GM18861 (cell line): ENCODE measurements around the gene RNASEH2A.
A peak's percentile ranks its signal among the peaks of the same experiment; 100 is the strongest.
"Not testable (repeated sequence)": the region's sequence is repeated elsewhere in the genome, so short reads cannot be mapped to it uniquely, and the experiment has no call there.

Experiments used
- ATAC-seq: cut with Tn5 transposase; IDR thresholded peaks from one replicate; pipeline ENCODE4 v1.9.1; 2021; ENCODE audit not compliant: unreplicated experiment

Gene RNASEH2A

DNA sequence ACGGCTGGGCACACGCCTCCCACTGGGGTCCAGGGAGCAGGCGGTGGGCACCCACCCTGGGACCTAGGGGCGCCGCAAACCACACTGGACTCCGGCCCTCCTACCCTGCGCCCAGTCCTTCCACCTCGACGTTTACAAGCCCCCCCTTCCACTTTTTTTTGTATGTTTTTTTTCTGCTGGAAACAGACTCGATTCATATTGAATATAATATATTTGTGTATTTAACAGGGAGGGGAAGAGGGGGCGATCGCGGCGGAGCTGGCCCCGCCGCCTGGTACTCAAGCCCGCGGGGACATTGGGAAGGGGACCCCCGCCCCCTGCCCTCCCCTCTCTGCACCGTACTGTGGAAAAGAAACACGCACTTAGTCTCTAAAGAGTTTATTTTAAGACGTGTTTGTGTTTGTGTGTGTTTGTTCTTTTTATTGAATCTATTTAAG lies 13.5 kb upstream of the RNASEH2A start:
- ATAC-seq, result no peak

DNA sequence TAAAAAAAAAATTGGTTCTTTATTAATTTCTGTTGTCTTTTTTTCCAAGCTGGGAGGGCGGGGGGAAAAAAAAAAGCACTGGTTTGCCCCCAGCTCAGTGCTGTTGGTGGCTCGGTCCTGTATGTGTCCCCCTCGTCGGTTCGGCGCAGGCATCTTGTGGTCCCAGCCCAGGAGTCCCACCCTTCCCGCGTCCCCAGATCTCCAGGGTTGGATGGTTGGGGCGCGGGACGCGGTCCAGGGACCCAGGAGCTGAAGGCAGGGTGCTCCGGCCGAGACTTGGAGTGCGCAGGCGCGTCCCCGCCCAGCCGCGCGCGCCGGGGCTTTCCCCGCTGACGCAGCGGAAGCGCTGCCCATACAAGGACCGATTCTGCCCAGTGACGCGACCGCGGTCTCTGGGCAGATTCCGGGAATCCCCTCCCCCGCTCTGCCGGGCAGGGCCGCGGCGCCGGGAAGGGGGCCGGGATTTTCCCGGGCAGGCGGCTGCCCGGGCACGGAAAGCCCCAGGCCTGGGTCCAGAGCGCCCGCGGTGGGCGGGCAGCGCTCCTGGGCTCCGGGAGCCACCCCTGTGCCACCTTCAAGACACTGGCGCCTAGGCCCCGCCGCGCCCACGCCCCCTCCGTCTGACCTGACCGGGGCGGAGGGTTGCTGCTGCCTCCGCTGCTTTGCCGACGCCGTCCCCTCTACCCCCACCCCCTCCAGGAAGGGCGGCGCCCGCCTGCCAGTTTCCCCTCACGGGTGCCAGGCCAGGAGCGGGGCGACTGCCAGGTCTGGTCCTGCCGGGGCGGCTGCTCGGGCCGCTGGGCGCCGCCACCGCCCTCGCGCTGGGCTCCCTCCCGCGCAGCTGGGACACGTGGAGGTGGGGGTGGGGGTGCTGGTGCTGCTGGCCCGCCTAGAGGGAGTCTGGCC lies 12.8 kb upstream of the RNASEH2A start:
- ATAC-seq, result peak; percentile 18

DNA sequence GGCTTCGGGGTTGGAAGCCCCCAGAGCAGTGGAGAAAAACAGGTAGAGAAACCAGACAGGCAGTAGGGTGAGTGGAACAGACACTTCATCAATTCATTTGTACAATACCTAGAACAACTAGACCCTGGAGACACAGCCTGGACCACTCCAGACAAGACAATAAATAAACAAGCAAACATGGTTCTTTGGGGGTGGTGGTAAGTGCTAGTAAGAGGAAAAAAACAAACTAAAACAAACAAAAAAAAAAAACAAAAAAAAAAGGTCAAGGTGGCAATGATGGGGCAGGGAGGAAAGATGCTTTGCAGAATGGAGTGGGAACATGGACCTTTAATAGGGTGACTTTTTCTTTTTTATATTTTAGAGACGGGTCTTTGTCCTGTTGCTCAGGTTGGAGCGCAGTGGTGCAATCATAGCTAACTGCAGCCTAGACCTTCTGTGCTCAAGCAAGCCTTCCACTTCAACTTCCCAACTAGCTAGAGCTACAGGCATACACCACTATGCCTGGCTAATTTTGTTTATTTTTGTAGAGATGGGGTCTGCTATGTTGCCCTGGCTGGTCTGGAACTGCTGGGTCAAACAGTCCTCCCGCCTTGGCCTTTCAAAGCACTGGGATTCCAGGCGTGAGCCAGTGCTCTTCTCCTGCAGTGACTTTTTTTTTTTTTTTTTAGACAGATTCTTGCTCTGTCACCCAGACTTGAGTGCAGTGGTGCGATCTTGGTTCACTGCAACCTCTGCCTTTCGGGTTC lies 12.0 kb upstream of the RNASEH2A start:
- ATAC-seq, result no peak

DNA sequence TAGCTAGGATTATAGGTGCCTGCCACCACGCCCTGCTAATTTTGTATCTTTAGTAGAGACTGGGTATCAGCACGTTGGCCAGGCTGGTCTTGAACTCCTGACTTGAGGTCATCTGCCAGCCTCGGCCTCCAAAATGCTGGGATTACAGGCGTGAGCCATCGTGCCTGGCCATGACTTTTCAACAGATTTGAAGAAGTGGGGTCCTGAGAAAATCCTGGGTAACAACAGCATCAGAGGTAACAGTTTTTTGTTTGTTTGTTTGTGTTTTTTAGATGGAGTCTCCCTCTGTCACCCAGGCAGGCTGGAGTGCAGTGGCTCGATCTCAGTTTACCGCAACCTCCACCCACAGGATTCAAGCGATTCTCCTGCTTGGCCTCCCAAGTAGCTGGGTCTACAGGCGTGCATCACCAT lies 11.4 kb upstream of the RNASEH2A start:
- no peak for ATAC-seq

DNA sequence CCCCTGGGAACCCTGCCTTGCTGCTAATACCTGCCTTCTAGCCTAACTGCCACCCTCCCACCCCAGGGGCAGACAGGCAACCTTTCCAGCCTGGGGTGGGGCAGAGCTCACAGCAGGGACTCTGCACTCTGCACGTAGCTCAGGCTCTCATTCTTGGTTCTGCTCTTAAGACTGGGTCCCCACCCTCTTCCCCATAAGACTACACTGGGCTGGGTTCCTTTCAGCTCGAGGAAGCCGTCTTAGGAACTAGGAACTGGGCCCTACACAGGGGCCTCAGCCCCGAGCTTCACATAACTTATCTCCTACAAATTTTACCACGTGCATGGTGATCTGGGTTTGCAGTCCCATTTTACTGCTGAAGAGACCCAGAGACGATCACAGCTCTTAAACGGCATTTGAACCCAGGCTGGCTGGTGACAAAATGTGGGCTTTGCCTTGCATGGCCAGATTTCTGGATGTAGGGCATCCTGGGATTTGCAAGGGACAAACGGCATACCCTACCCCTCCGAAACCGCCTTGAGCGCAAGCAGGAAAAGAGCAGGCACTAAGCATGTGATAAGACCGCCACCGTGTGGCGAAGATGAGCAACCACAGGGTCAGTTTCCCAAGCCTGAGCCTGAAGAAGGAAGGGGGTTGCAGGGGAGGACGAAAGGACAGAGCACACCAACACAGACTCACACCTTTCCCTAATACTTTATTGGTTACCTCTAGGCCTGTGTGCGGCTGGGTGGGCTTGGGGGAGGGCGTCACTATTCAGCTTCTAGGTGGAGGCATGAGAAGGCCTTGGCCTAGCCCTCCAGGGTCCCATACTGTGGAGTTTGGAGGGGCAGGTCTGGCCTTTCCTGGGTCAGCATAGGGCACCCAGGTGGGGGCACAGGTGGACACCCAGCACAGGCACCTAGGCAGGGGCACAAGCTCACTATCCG lies 10.0 kb upstream of the RNASEH2A start:
- ATAC-seq, result no peak

DNA sequence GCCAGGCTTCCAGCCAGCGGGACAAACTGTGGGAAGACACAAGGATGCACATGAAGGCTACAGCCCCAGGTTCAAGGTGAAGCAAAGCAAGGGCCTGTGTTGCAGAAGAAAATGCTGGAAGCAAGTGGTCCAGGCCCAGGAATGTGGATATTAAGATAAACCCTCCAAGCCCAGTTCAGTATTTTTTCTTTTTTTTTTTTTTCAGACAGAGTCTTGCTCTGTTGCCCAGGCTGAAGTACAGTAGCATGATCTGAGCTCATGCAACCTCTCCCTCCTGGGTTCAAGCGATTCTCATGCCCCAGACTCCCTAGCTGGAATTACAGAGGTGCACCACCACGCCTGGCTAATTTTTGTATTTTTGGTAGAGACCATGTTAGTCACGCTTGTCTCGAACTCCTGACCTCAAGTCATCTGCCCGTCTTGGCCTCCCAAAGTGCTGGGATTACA lies 9.2 kb upstream of the RNASEH2A start:
- no peak for ATAC-seq

DNA sequence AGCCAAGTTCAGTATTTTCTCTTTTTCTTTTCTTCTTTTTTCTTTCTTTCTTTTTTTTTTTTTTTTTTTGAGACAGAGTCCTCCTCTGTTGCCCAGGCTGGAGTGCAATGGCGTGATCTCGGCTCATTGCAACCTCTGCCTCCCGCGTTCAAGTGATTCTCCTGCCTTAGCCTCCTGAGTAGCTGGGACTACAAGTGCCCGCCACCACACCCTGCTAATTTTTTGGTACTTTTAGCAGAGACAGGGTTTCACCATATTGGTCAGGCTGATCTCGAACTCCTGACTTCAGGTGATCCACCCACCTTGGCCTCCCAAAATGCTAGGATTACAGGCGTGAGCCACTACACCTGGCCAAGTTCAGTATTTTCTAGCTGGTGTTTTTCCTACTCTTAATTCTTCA lies 8.8 kb upstream of the RNASEH2A start:
- not testable (repeated sequence) for ATAC-seq

DNA sequence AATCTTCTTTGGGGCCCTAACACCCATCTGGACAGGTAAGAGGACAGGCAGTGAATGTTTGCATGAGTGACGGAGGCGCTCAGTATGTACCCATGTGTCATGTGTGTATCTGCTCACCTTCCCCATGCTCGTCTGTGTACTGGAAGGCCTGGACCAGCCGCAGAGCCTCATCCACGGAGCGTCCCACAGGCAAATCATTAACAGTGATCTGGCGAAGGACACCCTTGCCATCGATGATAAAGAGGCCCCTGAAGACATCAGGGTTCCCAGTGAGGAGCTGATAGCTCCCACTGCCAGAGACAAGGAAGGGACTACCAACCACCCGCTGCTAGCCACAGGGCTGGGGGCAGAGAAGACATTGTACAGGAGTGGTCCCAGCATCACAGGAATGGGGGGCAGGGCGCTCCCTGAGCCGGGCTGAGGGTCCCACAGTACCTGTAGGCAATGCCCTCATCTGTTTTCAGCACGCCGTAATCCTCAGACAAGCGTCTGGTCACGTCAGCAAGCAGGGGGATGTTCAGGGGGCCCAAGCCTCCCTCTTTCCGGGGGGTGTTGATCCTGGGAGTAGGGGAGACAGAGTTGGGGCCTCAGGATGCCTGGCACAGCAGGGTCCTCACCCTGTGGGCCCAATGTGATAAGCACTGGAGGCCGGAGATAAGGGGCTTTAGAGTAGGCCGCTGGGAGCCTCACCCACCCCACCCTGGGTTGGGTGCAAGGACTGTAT lies 6.5 kb upstream of the RNASEH2A start:
- no peak for ATAC-seq

DNA sequence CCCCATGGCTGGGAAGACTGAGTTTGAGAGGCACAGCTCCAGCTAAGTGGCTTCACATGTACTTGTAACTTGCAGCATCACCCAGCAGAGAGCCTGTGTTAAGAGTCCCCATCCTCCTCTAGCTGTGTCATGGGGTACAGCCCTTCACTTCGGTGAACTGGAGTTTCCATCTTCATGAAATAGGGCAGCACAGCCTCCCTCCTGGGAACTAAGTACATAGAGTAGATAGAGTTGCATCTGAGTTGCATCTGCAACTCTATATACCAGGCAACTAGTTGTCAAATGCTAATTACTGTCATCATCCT lies 6.0 kb upstream of the RNASEH2A start:
- no peak for ATAC-seq

DNA sequence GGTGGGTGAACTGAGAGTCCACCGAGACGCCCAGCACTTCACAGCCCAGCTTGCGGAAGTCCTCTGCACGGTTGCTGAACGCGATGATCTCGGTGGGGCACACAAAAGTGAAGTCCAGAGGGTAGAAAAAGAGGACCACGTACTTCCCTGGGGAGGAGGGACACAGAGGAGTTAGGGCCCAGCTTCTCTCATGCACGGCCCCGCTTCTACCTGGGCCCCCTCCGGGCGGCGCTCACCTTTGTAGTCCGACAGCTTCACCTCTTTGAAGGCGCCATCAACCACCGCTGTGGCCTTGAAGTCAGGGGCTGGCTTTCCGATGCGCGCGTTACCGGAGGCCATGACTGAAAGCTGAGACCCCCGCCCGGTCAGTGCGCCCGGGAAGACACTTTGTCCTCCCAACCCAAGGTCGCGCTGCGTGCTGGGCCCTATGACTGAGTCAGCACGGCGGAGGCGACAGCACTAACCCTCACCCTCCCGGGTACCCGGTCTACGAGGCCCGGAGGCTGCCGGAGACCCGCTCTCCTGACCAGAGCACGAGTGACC lies 5.4 kb upstream of the RNASEH2A start:
- ATAC-seq, result no peak

DNA sequence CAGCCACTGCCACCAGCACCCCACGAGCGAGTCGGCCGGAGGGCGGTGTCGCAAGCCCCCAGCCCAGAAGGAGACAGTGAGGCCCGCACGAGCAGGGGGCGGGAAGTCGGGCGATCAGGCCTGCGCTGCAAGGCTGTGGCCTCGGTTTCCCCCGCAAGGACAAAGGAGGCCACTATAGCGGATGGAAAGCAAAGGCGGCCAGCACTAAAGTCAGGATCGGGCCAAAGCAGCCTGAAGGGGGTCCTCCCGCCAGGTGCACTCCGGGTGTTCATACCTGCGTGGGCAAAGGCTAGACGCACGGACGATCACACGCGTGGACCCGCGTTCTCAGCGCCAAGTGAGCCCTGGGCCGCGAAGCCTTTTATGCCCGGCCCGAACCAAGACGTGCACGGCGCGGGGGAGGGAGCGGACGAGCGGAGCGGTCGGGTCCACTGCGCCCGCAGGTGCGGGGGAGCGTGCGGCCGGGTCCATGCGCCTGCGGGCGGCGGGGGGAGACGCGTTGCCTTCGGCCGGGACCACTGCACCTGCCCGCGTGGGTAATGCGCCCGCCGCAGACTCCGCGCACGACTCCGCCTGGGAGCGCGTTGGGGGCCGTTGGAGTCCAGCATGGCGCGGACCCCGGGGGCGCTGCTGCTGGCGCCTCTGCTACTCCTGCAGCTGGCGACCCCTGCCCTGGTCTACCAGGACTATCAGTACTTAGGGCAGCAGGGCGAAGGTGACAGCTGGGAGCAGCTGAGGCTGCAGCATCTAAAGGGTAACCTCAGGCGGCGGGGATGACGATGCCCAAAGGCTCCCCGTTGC lies 4.7 kb upstream of the RNASEH2A start, which contains the start of the genes PRDX2 and THSD8:
Gene PRDX2 (minus strand): TSS at position 335 of the 801 bp plus-strand sequence. CDS start 539 bp downstream, outside the sequence.
Gene THSD8 (plus strand): TSS at position 604 of the 801 bp plus-strand sequence. CDS start 3 bp downstream, at position 607.
- ATAC-seq, result no peak

DNA sequence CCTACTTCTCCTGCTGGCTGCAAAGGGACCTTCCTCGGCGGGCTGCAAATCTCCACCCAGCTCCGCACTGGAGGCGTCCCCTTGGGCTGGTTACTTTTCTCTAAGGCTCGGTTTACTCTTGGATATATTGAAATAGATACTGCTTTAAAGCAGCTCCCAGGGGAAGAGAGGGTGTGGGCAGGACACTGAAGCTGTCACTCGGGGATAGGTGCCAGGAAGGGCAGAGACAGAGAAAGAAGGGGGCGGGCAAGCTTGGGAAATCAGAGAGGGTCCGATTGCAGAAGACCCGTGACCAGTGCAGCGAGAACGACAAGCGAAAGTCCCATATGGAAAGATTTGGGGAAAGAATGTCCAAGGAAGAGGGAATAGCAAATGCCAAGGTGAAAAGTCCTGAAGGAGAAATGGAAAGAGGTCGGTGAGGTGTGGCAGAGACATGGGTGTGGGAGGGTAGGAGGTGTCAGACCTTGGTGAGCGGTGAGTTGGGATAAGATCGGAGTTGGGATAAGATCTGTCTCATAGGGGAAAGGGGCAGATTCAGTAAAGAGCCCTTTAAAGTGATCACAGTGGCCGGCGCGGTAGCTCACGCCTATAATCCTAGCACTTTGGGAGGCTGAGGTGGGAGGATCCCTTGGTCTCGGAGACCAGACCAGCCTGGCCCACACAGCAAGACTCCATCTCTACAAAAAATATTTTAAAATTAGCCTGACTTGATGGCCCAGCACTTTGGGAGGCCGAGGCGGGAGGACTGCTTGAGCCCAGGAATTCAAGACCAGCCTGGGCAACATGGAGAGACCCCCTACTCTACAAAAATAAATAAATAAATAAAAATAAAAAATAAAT lies 3.9 kb upstream of the RNASEH2A start:
- no peak for ATAC-seq

DNA sequence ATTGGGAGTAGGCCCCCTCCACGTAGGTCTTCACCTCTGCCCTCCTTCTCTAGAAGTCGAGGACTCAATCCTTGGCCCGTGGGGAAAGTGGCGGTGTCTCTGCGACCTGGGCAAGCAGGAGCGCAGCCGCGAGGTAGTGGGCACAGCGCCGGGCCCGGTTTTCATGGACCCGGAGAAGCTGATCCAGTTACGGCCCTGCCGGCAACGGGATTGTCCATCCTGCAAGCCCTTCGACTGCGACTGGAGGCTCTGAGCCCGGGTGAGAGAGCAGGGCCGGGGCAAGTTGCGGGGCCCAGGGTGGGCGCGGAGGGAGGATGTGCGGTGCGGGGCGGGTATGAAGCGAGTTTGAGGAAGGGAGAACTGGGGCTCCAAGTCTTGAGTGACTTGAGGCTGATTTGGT lies 2.3 kb upstream of the RNASEH2A start:
- ATAC-seq, result no peak

DNA sequence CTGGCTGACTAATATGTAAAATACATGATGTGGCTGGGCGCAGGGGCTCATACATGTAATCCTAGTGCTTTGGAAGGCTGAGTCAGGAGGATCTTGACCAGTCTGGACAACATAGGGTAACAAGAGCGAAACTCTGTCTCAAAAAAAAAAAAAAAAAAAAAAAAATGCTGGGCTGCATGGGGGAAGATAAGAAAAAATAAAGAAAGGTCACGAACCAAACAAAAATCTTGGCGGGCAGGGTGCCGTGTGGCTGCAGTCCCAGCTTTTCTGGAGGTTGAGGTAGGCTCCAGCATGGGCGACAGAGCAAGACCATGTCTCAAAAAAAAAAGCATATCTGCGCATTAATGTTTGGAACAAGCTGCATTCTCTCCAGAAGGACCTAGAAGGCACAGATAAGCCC lies 8.7 kb downstream of the RNASEH2A start:
- no peak for ATAC-seq

DNA sequence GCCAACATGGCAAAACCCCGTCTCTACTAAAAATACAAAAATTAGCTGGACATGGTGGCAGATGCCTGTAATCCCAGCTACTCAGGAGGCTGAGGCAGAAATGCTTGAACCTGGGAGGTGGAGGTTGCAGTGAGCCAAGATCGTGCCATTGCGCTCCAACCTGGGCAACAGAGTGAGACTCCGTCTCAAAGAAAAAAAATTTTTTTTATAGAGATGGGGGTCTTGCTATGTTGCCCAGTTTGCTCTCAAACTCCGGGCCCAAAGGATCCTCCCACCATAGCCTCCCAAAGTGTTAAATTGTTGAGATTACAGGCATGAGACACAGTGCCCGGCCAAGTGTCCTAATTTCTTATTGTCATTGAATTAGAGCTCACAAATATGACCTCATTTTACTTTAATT lies 10.8 kb downstream of the RNASEH2A start:
- not testable (repeated sequence) for ATAC-seq

DNA sequence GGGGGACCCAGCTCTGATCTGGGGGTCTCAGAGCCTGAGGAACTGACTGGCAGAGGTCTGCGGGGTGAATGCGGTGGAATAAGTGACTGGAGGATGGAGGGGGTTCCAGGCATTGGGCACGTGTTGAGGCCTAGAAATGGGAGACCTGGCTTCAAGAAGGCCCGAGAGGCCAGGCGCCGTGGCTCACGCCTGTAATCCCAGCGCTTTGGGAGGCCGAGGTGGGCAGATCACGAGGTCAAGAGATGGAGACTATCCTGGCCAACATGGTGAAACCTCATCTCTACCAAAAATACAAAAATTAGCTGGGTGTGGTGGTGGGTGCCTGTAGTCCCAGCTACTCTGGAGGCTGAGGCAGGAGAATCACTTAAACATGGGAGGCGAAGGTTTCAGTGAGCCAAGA lies 11.4 kb downstream of the RNASEH2A start:
- not testable (repeated sequence) for ATAC-seq

DNA sequence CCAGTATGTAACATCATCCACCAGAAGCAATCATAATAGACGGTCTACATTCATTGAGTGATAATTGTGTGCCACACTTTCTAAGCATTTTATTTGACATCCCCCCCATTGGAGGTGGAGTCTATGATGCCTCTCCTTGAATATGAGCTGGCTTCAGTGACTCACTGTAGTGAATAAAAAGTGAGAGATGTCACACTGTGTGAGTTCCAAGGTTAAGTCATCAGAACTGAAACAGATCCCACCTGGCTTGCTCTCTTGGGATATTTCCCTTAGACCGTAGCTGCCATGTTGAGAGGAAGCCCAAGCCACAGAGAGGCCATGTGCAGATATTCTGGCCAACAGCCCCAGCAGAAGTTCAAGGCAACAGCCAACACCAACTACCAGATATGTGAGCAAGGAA lies 15.4 kb downstream of the RNASEH2A start:
- ATAC-seq, result no peak
